Astrocyte (in vitro differentiated cells and primary cell): Measurements from ENCODE around the gene SLC25A21. TPM values are rescaled to one million over a fixed set of nuclear protein-coding genes. Genes with fewer than 3 reads are reported as not detected.
"Not testable (repeated sequence)": the region's sequence is repeated elsewhere in the genome, so short reads cannot be mapped to it uniquely, and the experiment has no call there.

Experiments used
- DNase-seq: peaks from one replicate; pipeline ENCODE4 v3.0.0-alpha.2; 2010; ENCODE audit warnings: low read depth
- FAIRE-seq: peaks from 2 replicates; lab custom pipeline; 2011; peaks lifted over from hg19 to GRCh38; lab: Jason Lieb, UNC
- H2AFZ ChIP-seq: 2 replicates; pipeline ENCODE4 v1.6.0; 2012; ENCODE audit warnings: low read depth, low read length, inconsistent platforms
- H3K27ac ChIP-seq: 2 replicates; pipeline ENCODE4 v1.5.1; 2011; ENCODE audit warnings: low read depth, low read length, inconsistent platforms
- H3K27me3 ChIP-seq: 2 replicates; pipeline ENCODE4 v1.6.0; 2011; ENCODE audit warnings: low read length, inconsistent platforms; ENCODE audit not compliant: insufficient read depth
- H3K36me3 ChIP-seq: 2 replicates; pipeline ENCODE4 v1.5.1; 2011; ENCODE audit warnings: low read length, inconsistent platforms; ENCODE audit not compliant: insufficient read depth
- H3K4me1 ChIP-seq: 2 replicates; pipeline ENCODE4 v1.5.1; 2011; ENCODE audit warnings: low read length, inconsistent platforms; ENCODE audit not compliant: insufficient read depth
- H3K4me2 ChIP-seq: 2 replicates; pipeline ENCODE4 v1.6.0; 2012; ENCODE audit warnings: low read length, inconsistent platforms
- H3K4me3 ChIP-seq: 2 replicates; pipeline ENCODE4 v1.5.1; 2011; ENCODE audit warnings: low read depth, mild to moderate bottlenecking, low read length, inconsistent platforms; ENCODE audit not compliant: insufficient read depth
- H3K79me2 ChIP-seq: 2 replicates; pipeline ENCODE4 v1.6.0; 2012; ENCODE audit warnings: mild to moderate bottlenecking, low read length, inconsistent platforms; ENCODE audit not compliant: insufficient read depth
- H3K9ac ChIP-seq: 2 replicates; pipeline ENCODE4 v1.6.0; 2012; ENCODE audit warnings: mild to moderate bottlenecking, low read length, inconsistent platforms
- H3K9me3 ChIP-seq: 2 replicates; pipeline ENCODE4 v1.5.1; 2012; ENCODE audit warnings: low read depth, mild to moderate bottlenecking, low read length, inconsistent platforms; ENCODE audit not compliant: insufficient read depth
- H4K20me1 ChIP-seq: 2 replicates; pipeline ENCODE4 v1.6.0; 2012; ENCODE audit warnings: low read length, inconsistent platforms; ENCODE audit not compliant: insufficient read depth
- H3K27ac Mint-ChIP-seq: one replicate; pipeline ENCODE4 v1.8.0; 2021; ENCODE audit warnings: mild to moderate bottlenecking, mixed read lengths; ENCODE audit not compliant: unreplicated experiment
- H3K27me3 Mint-ChIP-seq: one replicate; pipeline ENCODE4 v1.8.0; 2021; ENCODE audit warnings: low read depth, mixed read lengths; ENCODE audit not compliant: unreplicated experiment
- H3K36me3 Mint-ChIP-seq: one replicate; pipeline ENCODE4 v1.8.0; 2021; ENCODE audit warnings: low read depth, mixed read lengths; ENCODE audit not compliant: unreplicated experiment
- H3K4me1 Mint-ChIP-seq: one replicate; pipeline ENCODE4 v1.8.0; 2021; ENCODE audit warnings: low read depth, mixed read lengths; ENCODE audit not compliant: unreplicated experiment
- H3K4me3 Mint-ChIP-seq: one replicate; pipeline ENCODE4 v1.8.0; 2021; ENCODE audit warnings: mild to moderate bottlenecking, moderate library complexity, mixed read lengths; ENCODE audit not compliant: unreplicated experiment
- H3K9me3 Mint-ChIP-seq: one replicate; pipeline ENCODE4 v1.8.0; 2021; ENCODE audit warnings: mild to moderate bottlenecking, mixed read lengths; ENCODE audit not compliant: unreplicated experiment
- CTCF ChIP-seq: IDR thresholded peaks from 2 replicates; pipeline ENCODE4 v1.5.1; 2011; ENCODE audit warnings: low read depth, mild to moderate bottlenecking, inconsistent platforms, low read length, moderate library complexity; ENCODE audit not compliant: insufficient read depth
- EZH2 ChIP-seq: IDR thresholded peaks from 2 replicates; pipeline ENCODE4 v1.6.1; 2012; ENCODE audit warnings: mild to moderate bottlenecking, low read length, inconsistent platforms; ENCODE audit not compliant: insufficient read depth
- total RNA-seq: library from RNA; stranded (reverse); gene quantifications from 2 replicates; pipeline ENCODE4 v1.2.1, GENCODE V29; 2021

SLC25A21 gene
- total RNA-seq, 1 donor from 2014 or later: 1.5 TPM

DNA sequence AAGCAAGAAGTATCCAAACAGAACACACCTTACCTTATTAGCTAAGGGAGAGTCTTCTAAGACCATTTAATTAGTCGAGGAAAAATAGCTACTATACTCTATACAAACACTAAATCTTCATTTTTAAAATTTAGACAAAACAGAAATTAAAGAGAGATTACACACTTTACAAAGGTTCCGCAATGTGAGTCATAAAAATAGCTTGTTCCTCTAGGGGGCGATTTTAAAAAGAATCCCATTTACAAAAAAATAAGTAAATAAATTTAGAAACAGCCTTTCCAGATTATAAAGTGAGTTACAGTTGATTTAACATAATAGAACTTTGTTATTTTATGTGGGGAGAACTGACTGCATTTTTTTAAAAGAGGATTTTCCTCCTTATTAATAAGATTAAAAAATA, 309.1 kb downstream of the SLC25A21 start:
- Mint-ChIP-seq H3K4me3 (no peak overlapping the region), H3K27ac (no peak overlapping the region), H3K4me1 (no peaks in the 10 kb centered on the region), H3K36me3 (no peaks in the 10 kb centered on the region), H3K27me3 (peaks cover 9% of the 10 kb centered on the region), H3K9me3 (no peaks in the 10 kb centered on the region)
- Histone ChIP-seq H3K4me1 (no peaks in the 10 kb centered on the region), H3K4me3 (no peak overlapping the region), H3K27me3 (no peaks in the 10 kb centered on the region), H3K9ac (no peak overlapping the region), H4K20me1 (no peaks in the 10 kb centered on the region), H3K79me2 (no peaks in the 10 kb centered on the region), H3K9me3 (no peaks in the 10 kb centered on the region), H3K36me3 (no peaks in the 10 kb centered on the region), H3K4me2 (no peak overlapping the region), H2AFZ (no peak overlapping the region), H3K27ac (no peak overlapping the region)
- no peak for FAIRE-seq
- no peak for TF ChIP-seq EZH2
- no peak for TF ChIP-seq CTCF
- DNase-seq: no peak

DNA sequence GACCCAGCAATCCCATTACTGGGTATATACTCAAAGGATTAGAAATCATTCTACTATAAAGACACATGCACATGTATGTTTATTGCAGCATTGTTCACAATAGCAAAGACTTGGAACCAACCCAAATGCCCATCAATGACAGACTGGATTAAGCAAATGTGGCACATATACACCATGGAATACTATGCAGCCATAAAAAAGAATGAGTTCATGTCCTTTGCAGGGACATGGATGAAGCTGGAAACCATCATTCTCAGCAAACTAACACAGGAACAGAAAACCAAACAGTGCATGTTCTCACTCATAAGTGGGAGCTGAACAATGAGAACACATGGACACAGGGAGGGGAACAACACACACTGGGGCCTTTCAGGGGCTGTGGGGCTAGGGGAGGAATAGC, 310.2 kb downstream of the SLC25A21 start:
- not testable (repeated sequence) for H3K27ac Mint-ChIP-seq, H3K4me1 ChIP-seq, H3K4me2 ChIP-seq, H3K27me3 ChIP-seq, H3K4me1 Mint-ChIP-seq, H3K27ac ChIP-seq, DNase-seq, H2AFZ ChIP-seq, FAIRE-seq, H3K9me3 ChIP-seq, H3K27me3 Mint-ChIP-seq, H3K36me3 Mint-ChIP-seq, H3K4me3 Mint-ChIP-seq, H3K9ac ChIP-seq, H3K9me3 Mint-ChIP-seq, H3K4me3 ChIP-seq, H3K36me3 ChIP-seq, H4K20me1 ChIP-seq, H3K79me2 ChIP-seq

DNA sequence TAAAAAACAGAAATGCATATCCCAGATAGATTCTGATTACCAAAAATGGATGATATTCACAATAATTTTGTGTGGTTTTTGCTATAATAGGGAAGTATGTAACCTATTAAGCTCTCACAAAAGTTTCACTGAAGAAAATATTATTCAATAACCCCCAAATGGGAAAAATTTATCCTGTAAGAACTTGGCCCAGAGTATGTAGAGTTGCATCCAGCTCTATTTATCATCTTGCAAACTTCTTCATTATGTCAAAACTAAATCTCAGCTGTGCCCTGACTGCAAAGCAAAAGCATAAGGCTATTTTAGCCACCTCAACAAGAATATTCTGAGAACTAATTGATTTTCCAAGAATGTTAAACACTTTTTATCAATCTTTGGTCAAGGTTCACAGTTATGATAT, 311.6 kb downstream of the SLC25A21 start:
- no peaks in the 10 kb centered on the region for H4K20me1 ChIP-seq
- Mint-ChIP-seq H3K36me3 (no peaks in the 10 kb centered on the region), H3K4me1 (no peaks in the 10 kb centered on the region), H3K27me3 (peaks cover 6% of the 10 kb centered on the region), H3K9me3 (no peaks in the 10 kb centered on the region), H3K4me3 (no peak overlapping the region), H3K27ac (no peak overlapping the region)
- FAIRE-seq (no peak), DNase-seq (no peak)
- no peaks in the 10 kb centered on the region for H3K36me3 ChIP-seq
- H3K27me3 ChIP-seq: no peaks in the 10 kb centered on the region
- H3K4me3 ChIP-seq: no peak overlapping the region
- H3K27ac ChIP-seq: no peak overlapping the region
- H3K9me3 ChIP-seq: no peaks in the 10 kb centered on the region
- no peak overlapping the region for H2AFZ ChIP-seq
- H3K4me2 ChIP-seq: no peak overlapping the region
- H3K4me1 ChIP-seq: no peaks in the 10 kb centered on the region
- no peak overlapping the region for H3K9ac ChIP-seq
- H3K79me2 ChIP-seq: no peaks in the 10 kb centered on the region
- TF ChIP-seq EZH2 (no peak), CTCF (no peak)
